Measurements from ENCODE around the gene GRAMD1A.

Gene GRAMD1A

DNA sequence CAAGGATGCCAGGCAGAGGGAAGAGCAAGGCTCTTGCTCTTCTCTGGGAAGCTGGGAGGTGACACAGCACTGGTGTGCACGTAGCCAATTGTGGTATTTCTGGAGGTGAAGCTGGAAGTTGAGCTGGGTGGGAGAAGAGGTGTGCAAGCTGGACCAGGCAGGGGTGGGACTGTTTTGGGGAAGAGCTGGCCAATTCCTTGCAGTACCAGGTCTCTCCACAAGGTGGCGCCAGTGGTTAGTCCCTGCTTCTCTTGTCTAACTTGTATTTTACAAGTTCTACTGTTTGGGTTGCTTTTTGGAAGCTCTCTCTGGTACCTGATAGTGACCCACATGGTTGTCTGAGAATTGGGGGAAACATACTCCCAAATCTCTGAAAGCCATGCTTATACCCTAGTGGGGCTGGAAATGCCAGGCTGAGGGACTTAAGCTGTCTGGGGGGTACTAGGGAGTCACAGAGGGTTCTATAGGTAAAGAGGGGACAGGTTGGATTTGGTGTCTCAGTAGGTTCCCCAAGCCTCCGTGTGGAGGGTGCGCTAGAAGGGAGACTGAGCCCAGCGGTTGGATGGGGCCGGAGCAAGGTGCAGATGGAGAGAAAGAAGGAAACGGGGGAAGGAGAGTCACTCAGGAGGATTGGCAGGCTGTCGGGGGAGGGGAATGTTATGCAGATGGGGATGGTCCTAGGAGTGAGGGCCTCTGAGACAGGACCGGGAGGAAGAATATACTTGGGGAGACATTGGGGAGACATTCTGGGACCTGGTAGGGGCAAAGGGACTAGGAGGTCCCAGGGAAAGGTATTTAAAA lies 44.4 kb downstream of the GRAMD1A start:
- Histone ChIP-seq H3K79me1 (ENCODE audit: low read depth, low read length) (peaks cover 2% of the 10 kb centered on the region), H4K8ac (ENCODE audit: low read depth, low read length) (no peak overlapping the region), H3K14ac (ENCODE audit: low read length) (peak overlapping the region; percentile 15), H2AK5ac (ENCODE audit: low read depth, low read length) (no peak overlapping the region), H3K9ac (ENCODE audit: low read depth, low read length, poor library complexity) (no peak overlapping the region), H3K4ac (ENCODE audit: low read length) (no peak overlapping the region), H2BK15ac (ENCODE audit: low read length) (no peak overlapping the region), H2BK120ac (ENCODE audit: low read depth, low read length) (no peak overlapping the region), H3K36me3 (replicated peaks in 1 of 2; ENCODE audit: control insufficient read depth in 2 of 2, insufficient read depth in 2 of 2, low read length in 2 of 2) (no peaks in the 10 kb centered on the region), H2BK5ac (ENCODE audit: low read length) (no peak overlapping the region), H3K9me3 (replicated peaks in 1 of 2; ENCODE audit: control insufficient read depth in 2 of 2, insufficient read depth in 1 of 2, low read depth in 1 of 2, low read length in 2 of 2) (no peaks in the 10 kb centered on the region), H3K4me1 (ENCODE audit: control insufficient read depth in 2 of 2, insufficient read depth in 1 of 2, low read depth in 1 of 2, low read length in 2 of 2) (peaks cover 18 to 22% of the 10 kb centered on the region in 2 donors), H3K23ac (ENCODE audit: low read depth, low read length, poor library complexity) (peak overlapping the region; percentile 3), H2AFZ (ENCODE audit: low read length) (no peak overlapping the region), H3K27me3 (ENCODE audit: control insufficient read depth in 3 of 3, insufficient read depth in 3 of 3, low read depth in 1 of 3, low read length in 3 of 3) (peaks cover 0 to 8% (median 0%) of the 10 kb centered on the region in 3 experiments), H3K4me2 (ENCODE audit: insufficient read depth, low read length, poor library complexity, severe bottlenecking) (no peak overlapping the region), H3K4me3 (ENCODE audit: low read length in 2 of 2) (no peak overlapping the region), H4K91ac (ENCODE audit: low read depth, low read length, poor library complexity) (no peak overlapping the region), H3K18ac (ENCODE audit: low read length) (peak overlapping the region; percentile 31), H2BK12ac (ENCODE audit: low read length) (no peak overlapping the region), H3K27ac (replicated peaks; ENCODE audit: low read length) (no peak overlapping the region)
- peak; percentile 68 for DNase-seq (ENCODE audit: low spot score)
- no CpG with 5 or more reads among the region's 9 CpGs for WGBS, 2 donors (ENCODE audit: extremely low coverage in 2 of 2, insufficient read length in 2 of 2, insufficient replicate concordance in 1 of 2)

- no CpG with 5 or more reads among the region's 10 CpGs for WGBS, 2 donors (ENCODE audit: extremely low coverage in 2 of 2, insufficient read length in 2 of 2, insufficient replicate concordance in 1 of 2)
- H3K9ac ChIP-seq (ENCODE audit: low read depth, low read length, poor library complexity) = no peak overlapping the region
Observed at GRCh38 chr19:35045667-35046300, 45.7 kb downstream of the GRAMD1A start.

DNA sequence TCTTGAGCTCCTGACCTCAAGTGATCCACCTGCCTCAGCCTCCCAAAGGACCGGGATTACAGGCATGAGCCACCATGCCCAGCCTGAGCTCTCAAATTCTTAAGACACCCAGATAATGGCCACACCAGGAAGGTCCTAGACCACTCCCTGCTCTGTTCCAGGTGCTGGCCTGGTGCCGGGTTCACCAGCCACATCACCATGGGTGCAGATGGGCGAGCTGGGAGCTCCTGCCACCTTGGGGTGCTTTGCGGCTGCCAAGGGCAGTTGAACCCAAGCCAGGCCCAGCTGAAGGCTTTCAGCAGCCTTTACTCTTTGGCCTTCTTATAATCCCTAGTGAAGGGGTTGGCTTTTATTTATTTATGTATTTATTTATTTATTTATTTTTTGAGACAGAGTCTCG lies 46.3 kb downstream of the GRAMD1A start:
- Histone ChIP-seq H3K4me2 (ENCODE audit: insufficient read depth, low read length, poor library complexity, severe bottlenecking) (no peak overlapping the region), H2AK5ac (ENCODE audit: low read depth, low read length) (no peak overlapping the region), H3K9me3 (replicated peaks in 1 of 2; ENCODE audit: control insufficient read depth in 2 of 2, insufficient read depth in 1 of 2, low read depth in 1 of 2, low read length in 2 of 2) (no peaks in the 10 kb centered on the region), H3K4ac (ENCODE audit: low read length) (no peak overlapping the region), H2BK12ac (ENCODE audit: low read length) (no peak overlapping the region), H3K4me1 (ENCODE audit: control insufficient read depth in 2 of 2, insufficient read depth in 1 of 2, low read depth in 1 of 2, low read length in 2 of 2) (peaks cover 6 to 7% of the 10 kb centered on the region in 2 donors), H3K4me3 (ENCODE audit: low read length in 2 of 2) (no peak overlapping the region), H2BK5ac (ENCODE audit: low read length) (no peak overlapping the region), H3K27me3 (ENCODE audit: control insufficient read depth in 3 of 3, insufficient read depth in 3 of 3, low read depth in 1 of 3, low read length in 3 of 3) (no peaks in the 10 kb centered on the region), H3K14ac (ENCODE audit: low read length) (no peak overlapping the region), H4K91ac (ENCODE audit: low read depth, low read length, poor library complexity) (no peak overlapping the region), H2BK15ac (ENCODE audit: low read length) (no peak overlapping the region), H3K27ac (replicated peaks; ENCODE audit: low read length) (no peak overlapping the region), H3K9ac (ENCODE audit: low read depth, low read length, poor library complexity) (no peak overlapping the region), H3K23ac (ENCODE audit: low read depth, low read length, poor library complexity) (no peak overlapping the region), H2BK120ac (ENCODE audit: low read depth, low read length) (no peak overlapping the region), H2AFZ (ENCODE audit: low read length) (no peak overlapping the region), H3K36me3 (replicated peaks in 1 of 2; ENCODE audit: control insufficient read depth in 2 of 2, insufficient read depth in 2 of 2, low read length in 2 of 2) (no peaks in the 10 kb centered on the region), H3K79me1 (ENCODE audit: low read depth, low read length) (no peaks in the 10 kb centered on the region), H3K18ac (ENCODE audit: low read length) (no peak overlapping the region), H4K8ac (ENCODE audit: low read depth, low read length) (no peak overlapping the region)
- DNase-seq (ENCODE audit: low spot score) = no peak
- no CpG with 5 or more reads among the region's 5 CpGs for whole genome bisulfite sequencing, 2 donors (ENCODE audit: extremely low coverage in 2 of 2, insufficient read length in 2 of 2, insufficient replicate concordance in 1 of 2)

More at GRCh38 chr19:35045667-35046300, 45.7 kb downstream of the GRAMD1A start:
- peak overlapping the region; percentile 69 for H3K23ac ChIP-seq (ENCODE audit: low read depth, low read length, poor library complexity)
- peaks cover 0 to under 1% (median 0%) of the 10 kb centered on the region in 3 experiments for H3K27me3 ChIP-seq (ENCODE audit: control insufficient read depth in 3 of 3, insufficient read depth in 3 of 3, low read depth in 1 of 3, low read length in 3 of 3)
- peaks cover 11 to 14% of the 10 kb centered on the region in 2 donors for H3K4me1 ChIP-seq (ENCODE audit: control insufficient read depth in 2 of 2, insufficient read depth in 1 of 2, low read depth in 1 of 2, low read length in 2 of 2)
- no peak overlapping the region for H2BK5ac ChIP-seq (ENCODE audit: low read length)
- H2AFZ ChIP-seq (ENCODE audit: low read length) = no peak overlapping the region
- peak overlapping the region; percentile 6 for H2AK5ac ChIP-seq (ENCODE audit: low read depth, low read length)
- H3K4me2 ChIP-seq (ENCODE audit: insufficient read depth, low read length, poor library complexity, severe bottlenecking) = no peak overlapping the region
- H3K9me3 ChIP-seq (replicated peaks in 1 of 2; ENCODE audit: control insufficient read depth in 2 of 2, insufficient read depth in 1 of 2, low read depth in 1 of 2, low read length in 2 of 2) = no peaks in the 10 kb centered on the region
- no peak overlapping the region for H2BK15ac ChIP-seq (ENCODE audit: low read length)
- no peak for DNase-seq (ENCODE audit: low spot score)
- H2BK120ac ChIP-seq (ENCODE audit: low read depth, low read length) = no peak overlapping the region
- H4K91ac ChIP-seq (ENCODE audit: low read depth, low read length, poor library complexity) = peak overlapping the region; percentile 47
- no peak overlapping the region for H3K4me3 ChIP-seq (ENCODE audit: low read length in 2 of 2)
- peak overlapping the region; percentile 9 for H3K14ac ChIP-seq (ENCODE audit: low read length)
- H3K4ac ChIP-seq (ENCODE audit: low read length) = no peak overlapping the region
- H2BK12ac ChIP-seq (ENCODE audit: low read length) = no peak overlapping the region
- peak overlapping the region; percentile 3 for H3K18ac ChIP-seq (ENCODE audit: low read length)
- H3K36me3 ChIP-seq (replicated peaks in 1 of 2; ENCODE audit: control insufficient read depth in 2 of 2, insufficient read depth in 2 of 2, low read length in 2 of 2) = no peaks in the 10 kb centered on the region
- no peaks in the 10 kb centered on the region for H3K79me1 ChIP-seq (ENCODE audit: low read depth, low read length)
- no peak overlapping the region for H3K27ac ChIP-seq (replicated peaks; ENCODE audit: low read length)
- no peak overlapping the region for H4K8ac ChIP-seq (ENCODE audit: low read depth, low read length)

- Histone ChIP-seq H3K23ac (ENCODE audit: low read depth, low read length, poor library complexity) (peak overlapping the region; percentile 62), H2AFZ (ENCODE audit: low read length) (peak overlapping the region; percentile 9), H3K36me3 (replicated peaks in 1 of 2; ENCODE audit: control insufficient read depth in 2 of 2, insufficient read depth in 2 of 2, low read length in 2 of 2) (no peaks in the 10 kb centered on the region), H2AK5ac (ENCODE audit: low read depth, low read length) (peak overlapping the region; percentile 94), H2BK5ac (ENCODE audit: low read length) (no peak overlapping the region), H3K27me3 (ENCODE audit: control insufficient read depth in 3 of 3, insufficient read depth in 3 of 3, low read depth in 1 of 3, low read length in 3 of 3) (no peaks in the 10 kb centered on the region), H3K4me3 (ENCODE audit: low read length in 2 of 2) (no peak overlapping the region), H2BK120ac (ENCODE audit: low read depth, low read length) (no peak overlapping the region), H2BK12ac (ENCODE audit: low read length) (no peak overlapping the region), H3K4ac (ENCODE audit: low read length) (no peak overlapping the region), H3K14ac (ENCODE audit: low read length) (peak overlapping the region; percentile 87), H4K8ac (ENCODE audit: low read depth, low read length) (no peak overlapping the region), H3K79me1 (ENCODE audit: low read depth, low read length) (no peaks in the 10 kb centered on the region), H3K27ac (replicated peaks; ENCODE audit: low read length) (no peak overlapping the region), H3K18ac (ENCODE audit: low read length) (peak overlapping the region; percentile 87), H2BK15ac (ENCODE audit: low read length) (peak overlapping the region; percentile 56), H3K9ac (ENCODE audit: low read depth, low read length, poor library complexity) (peak overlapping the region; percentile 54), H3K4me2 (ENCODE audit: insufficient read depth, low read length, poor library complexity, severe bottlenecking) (no peak overlapping the region), H3K9me3 (replicated peaks in 1 of 2; ENCODE audit: control insufficient read depth in 2 of 2, insufficient read depth in 1 of 2, low read depth in 1 of 2, low read length in 2 of 2) (no peaks in the 10 kb centered on the region), H3K4me1 (ENCODE audit: control insufficient read depth in 2 of 2, insufficient read depth in 1 of 2, low read depth in 1 of 2, low read length in 2 of 2) (peaks cover 4 to 7% of the 10 kb centered on the region in 2 donors), H4K91ac (ENCODE audit: low read depth, low read length, poor library complexity) (no peak overlapping the region)
- no peak for DNase-seq (ENCODE audit: low spot score)
- WGBS, 2 donors (ENCODE audit: extremely low coverage in 2 of 2, insufficient read length in 2 of 2, insufficient replicate concordance in 1 of 2) = no CpG with 5 or more reads among the region's 12 CpGs
Observed at GRCh38 chr19:35048911-35049411, 48.8 kb downstream of the GRAMD1A start.

Measured in neuronal stem cell (in vitro differentiated cells).